A673 (cell line): ENCODE measurements around the gene DXO.
"Not testable (repeated sequence)": the region's sequence is repeated elsewhere in the genome, so short reads cannot be mapped to it uniquely, and the experiment has no call there.

Experiments
- CTCF ChIP-seq: fragments of 300-800, 200-600 bp; sonication (generic); conservative IDR thresholded peaks from 2 replicates; pipeline ENCODE4 v1.5.1; 2017; ENCODE audit warnings: low read depth, mild to moderate bottlenecking, antibody characterized with exemption, low read length, moderate library complexity, mixed read lengths
- EZH2 ChIP-seq: fragments of 200-600 bp; sonication (generic); IDR thresholded peaks from 2 replicates; pipeline ENCODE4 v1.6.1; 2017; ENCODE audit warnings: borderline replicate concordance, low read depth, mild to moderate bottlenecking, mixed read lengths, antibody characterized with exemption, low read length; ENCODE audit not compliant: poor library complexity, severe bottlenecking

GRCh38 chr6:31932137-31932536 is 39.8 kb downstream of the DXO start:
- TF ChIP-seq CTCF, EZH2: not testable (repeated sequence)
